GM19455 (cell line): ENCODE results near the gene PLXNA3.

ENCODE experiments used
- ATAC-seq: cut with Tn5 transposase; IDR thresholded peaks from one replicate; pipeline ENCODE4 v1.9.1; 2021; ENCODE audit not compliant: unreplicated experiment

Gene PLXNA3

DNA sequence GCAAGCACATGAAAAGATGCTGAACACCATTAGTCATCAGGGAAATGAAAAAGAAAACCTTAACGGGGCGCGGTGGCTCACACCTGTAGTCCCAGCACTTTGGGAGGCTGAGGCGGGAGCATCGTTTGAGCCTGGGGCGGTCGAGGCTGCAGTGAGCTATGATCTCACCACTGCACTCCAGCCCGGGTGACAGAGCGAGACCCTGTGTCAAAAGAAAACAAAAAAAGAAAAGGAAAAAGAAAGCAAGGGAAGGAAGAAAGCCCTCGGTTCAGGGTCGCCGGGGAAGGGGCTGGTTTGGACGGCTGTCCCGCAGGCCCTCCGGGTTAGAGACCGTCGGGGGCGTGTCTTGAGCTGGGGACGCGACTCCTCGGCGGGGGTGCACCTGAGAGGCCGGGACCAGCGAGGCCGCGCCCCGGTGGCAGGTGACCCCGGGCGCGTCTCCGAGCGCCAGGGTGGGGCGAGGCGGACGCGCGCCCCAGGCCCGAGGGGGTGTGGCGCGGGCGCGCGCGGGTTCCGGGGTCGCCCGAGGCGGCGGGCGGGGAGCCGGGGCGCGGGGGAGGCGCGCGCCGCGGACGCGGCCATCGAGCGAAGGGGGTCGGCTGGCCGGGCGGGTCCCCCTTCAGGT is 478 bp upstream of the PLXNA3 start:
- ATAC-seq: peak; percentile 33

DNA sequence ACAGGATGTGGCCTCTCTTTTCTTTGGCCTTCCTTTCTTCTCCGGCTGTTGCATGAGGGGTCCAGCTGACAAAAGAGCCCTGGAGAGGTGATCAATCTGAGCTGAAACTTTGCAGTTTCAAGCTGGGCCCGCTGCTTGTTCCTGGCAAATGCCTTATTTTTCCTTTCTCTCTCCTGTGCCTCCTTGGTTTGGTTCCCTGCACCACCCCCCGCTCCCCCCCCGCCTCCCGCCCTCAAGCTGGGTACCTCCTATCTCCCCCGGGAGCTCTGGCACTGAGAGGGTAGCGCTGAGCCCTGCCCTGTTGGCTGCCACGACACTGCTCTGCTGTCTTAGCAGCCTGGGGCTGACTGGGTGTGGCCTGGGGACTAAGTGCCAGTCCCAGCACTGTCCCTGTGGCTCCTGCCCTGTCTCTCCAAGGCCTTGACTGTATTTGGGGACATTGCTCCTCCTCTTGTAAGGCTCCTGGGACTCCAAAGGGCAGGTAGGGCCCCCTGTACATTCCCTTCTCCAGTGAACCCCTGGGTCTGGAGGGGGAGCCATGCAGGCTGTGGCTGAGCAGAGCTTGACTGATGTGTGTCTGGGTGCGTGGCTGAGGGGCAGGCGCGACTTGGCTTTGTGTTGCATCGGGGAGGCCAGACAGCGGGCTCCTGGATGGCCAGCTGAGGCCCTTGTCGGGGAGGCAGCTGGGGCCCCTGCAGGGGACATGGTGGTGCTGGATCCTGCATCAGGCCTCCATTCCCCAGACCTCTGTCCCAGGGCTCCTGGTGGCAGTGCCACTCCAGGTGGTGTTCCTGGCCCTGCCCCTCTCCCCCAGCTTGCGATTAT is 1.1 kb downstream of the PLXNA3 start:
- no peak for ATAC-seq

DNA sequence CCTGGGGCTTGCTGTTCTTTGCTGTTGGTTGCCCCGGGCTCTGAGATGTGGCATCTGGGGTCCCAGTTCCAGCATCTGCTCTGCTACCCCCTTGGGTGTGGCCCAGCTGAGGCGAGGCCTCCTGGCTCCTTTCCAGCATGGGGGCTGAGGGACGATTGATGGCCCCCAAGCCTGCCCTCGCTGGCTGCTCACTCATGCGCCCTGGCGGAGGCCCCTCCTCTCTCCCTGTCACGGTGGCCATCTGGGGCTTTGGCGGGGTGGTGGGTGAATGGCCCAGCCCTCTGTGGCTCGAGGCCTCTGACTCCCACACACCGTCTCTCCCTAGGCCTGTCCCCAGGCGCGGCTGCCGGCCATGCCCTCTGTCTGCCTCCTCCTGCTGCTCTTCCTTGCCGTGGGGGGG is 1.8 kb downstream of the PLXNA3 start:
- ATAC-seq: no peak

DNA sequence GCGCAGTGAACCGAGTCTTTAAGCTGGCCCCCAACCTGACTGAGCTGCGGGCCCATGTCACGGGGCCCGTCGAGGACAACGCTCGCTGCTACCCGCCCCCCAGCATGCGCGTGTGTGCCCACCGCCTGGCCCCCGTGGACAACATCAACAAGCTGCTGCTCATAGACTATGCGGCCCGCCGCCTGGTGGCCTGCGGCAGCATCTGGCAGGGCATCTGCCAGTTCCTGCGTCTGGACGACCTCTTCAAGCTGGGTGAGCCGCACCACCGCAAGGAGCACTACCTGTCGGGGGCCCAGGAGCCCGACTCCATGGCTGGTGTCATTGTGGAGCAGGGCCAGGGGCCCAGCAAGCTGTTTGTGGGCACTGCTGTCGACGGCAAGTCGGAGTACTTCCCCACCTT is 2.2 kb downstream of the PLXNA3 start:
- no peak for ATAC-seq

DNA sequence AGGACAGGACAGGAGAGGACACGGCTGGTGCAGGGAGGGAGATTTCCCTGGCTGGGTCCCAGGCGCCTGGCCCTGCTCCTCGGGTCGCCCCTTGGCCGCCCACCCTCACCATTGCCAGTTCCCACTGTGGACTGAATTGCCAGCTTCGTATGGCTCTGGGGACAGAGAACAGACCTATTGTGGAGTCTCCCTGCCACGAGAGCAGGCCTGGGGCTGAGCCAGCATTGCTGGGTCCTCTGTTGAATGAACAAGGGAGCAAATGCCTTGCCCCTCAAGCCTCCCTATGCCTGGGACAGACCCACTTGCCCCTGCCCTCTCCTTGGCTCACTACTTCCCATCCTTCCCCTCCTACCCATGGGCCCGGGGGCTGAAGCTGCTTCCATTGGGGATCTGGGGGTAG is 4.3 kb downstream of the PLXNA3 start:
- ATAC-seq: no peak

DNA sequence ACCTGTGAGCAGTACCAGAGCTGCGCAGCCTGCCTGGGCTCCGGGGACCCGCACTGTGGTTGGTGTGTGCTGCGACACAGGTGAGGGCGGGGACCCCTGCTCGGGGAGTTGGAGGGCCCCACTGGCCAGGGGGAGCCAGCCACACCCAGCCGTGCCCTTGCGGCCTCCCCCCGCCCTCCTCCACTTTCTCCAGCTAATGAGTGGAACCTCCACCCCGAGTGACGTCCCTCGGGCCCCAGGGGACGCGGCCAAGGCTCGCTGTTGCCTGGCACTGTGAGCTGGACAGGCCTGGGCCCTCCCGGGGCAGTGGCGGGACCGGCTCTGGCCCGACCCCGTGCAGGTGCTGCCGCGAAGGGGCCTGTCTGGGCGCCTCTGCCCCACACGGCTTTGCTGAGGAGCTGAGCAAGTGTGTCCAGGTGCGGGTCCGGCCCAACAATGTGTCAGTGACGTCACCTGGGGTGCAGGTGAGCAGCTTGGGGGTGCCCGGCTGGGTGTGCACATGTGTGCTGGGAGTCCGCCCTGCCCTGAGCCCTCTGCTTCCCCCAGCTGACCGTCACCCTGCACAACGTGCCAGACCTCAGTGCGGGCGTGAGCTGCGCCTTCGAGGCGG is 5.6 kb downstream of the PLXNA3 start:
- no peak for ATAC-seq

DNA sequence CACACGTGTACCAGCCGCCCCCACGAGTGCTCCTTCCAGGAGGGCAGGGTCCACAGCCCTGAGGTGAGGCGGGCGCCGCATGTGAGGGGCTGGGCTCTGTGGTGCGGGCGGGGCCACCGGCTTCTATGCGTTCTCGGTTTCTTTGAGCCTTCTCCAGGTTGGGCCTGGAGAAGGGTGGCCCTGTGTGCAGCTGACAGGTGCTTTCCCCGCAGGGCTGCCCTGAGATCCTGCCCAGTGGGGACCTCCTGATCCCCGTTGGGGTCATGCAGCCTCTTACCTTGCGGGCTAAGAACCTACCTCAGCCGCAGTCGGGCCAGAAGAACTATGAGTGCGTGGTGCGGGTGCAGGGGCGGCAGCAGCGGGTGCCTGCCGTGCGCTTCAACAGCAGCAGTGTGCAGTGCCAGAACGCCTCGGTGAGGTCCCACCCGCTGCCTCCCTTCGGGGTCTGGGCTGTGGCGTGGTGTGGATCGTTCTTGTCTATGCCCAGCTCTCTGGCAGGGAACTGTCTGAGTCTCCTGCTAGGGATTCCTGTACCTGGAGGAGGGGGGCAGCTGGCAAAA is 6.8 kb downstream of the PLXNA3 start:
- ATAC-seq: no peak

DNA sequence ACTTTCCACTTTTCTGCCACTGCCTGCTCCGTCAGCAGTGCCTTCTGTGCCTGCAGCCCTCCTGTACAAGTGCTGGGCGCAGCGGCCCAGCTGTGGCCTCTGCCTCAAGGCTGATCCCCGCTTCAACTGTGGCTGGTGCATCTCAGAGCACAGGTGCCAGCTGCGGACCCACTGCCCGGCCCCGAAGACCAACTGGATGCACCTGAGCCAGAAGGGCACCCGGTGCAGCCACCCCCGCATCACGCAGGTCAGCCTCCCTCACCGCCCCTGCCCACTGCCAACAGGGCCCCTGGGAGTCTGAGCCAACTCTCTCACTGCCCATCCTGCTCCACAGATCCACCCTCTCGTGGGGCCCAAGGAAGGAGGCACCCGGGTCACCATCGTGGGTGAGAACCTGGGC is 7.5 kb downstream of the PLXNA3 start:
- no peak for ATAC-seq

DNA sequence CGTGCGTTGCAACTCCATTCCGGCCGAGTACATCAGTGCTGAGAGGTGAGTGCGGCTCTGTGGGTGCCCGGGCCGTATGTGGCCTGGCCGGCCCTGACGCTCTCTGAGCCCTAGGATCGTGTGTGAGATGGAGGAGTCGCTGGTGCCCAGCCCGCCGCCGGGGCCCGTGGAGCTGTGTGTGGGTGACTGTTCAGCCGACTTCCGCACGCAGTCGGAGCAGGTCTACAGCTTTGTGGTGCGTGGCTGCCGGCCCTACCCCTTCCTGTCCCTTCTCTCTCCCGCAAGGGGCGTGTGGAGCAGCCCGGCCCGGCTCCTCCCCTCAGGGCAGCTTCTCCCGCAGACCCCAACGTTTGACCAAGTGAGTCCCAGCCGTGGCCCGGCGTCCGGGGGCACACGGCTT is 8.0 kb downstream of the PLXNA3 start:
- no peak for ATAC-seq

DNA sequence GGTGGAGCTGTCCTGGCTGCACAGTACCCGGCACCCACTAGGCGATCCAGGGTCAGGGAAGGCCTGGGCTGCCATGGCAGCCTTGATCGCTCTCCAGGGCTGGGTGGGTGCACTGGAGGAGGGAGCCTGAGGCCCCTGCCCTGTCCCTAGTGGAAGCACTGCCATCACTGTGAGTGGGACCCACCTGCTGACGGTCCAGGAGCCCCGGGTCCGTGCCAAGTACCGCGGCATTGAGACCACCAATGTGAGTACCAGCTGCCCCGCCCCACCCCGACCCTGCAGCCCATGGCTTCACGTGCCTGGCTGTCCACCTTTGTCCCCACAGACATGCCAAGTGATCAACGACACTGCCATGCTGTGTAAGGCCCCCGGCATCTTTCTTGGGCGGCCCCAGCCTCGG is 8.8 kb downstream of the PLXNA3 start:
- no peak for ATAC-seq

DNA sequence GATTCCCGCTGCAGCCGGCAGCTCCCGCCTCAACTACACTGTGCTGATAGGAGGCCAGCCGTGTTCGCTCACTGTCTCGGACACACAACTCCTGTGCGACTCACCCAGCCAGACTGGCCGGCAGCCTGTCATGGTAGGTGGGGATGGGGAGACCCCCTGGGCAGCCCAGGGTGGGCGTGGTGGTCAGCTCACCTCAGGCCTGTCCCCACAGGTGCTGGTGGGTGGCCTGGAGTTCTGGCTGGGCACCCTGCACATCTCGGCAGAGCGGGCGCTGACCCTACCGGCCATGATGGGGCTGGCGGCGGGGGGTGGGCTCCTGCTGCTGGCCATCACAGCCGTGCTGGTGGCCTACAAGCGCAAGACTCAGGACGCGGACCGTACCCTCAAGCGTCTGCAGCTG is 9.5 kb downstream of the PLXNA3 start:
- no peak for ATAC-seq

DNA sequence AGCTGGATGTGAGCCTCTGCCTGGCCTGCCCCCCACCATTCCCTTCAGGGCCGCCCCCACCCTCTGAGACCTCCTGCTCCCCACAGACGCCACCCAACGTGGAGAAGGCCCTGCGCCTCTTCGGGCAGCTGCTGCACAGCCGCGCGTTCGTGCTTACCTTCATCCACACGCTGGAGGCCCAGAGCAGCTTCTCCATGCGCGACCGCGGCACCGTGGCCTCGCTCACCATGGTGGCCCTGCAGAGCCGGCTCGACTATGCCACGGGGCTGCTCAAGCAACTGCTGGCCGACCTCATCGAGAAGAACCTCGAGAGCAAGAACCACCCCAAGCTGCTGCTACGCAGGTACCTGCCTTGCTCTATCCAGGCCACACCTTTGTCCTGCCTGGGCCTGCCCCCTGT is 10.1 kb downstream of the PLXNA3 start:
- ATAC-seq: no peak

DNA sequence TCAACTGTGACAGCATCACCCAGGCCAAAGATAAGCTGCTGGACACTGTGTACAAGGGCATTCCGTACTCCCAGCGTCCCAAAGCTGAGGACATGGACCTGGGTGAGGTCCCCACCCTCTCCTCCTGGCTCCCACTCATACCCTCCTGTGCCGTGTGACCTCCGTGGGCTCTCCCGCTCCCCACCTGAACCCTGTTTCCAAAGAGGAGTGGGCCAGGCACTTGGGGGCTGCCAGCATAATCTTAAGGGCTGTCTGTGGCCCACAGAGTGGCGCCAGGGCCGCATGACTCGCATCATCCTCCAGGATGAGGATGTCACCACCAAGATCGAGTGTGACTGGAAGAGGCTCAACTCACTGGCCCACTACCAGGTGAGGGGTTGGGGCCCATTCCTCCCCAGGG is 11.0 kb downstream of the PLXNA3 start:
- no peak for ATAC-seq

DNA sequence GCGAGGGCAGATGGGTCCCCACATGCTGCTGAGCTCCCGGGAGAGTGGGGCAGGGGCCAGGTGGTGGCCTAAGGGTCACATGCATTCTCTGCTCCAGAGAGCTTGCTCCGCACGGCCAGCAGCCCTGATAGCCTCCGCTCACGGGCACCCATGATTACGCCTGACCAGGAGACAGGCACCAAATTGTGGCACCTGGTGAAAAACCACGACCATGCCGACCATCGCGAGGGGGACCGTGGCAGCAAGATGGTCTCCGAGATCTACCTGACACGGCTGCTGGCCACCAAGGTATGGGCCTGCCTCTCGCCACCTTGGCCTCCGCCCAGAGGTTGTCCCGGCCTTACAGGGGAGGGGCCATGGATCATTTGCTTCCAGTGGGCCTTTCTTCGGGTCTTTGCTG is 11.8 kb downstream of the PLXNA3 start:
- no peak for ATAC-seq

DNA sequence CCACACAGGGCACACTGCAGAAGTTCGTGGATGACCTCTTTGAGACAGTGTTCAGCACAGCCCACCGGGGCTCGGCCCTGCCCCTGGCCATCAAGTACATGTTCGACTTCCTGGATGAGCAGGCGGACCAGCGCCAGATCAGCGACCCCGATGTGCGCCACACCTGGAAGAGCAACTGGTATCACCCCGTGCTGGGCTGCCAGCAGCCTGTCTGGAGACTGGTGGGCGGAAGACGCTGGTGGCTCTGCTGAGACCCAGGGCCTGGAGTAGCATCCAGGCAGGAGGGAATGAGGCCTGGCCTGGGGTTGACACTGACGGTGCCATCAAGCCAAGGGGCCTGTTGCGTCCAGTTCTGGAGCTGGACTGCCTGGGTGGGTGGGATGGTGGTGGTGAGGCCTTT is 12.4 kb downstream of the PLXNA3 start:
- ATAC-seq: no peak

DNA sequence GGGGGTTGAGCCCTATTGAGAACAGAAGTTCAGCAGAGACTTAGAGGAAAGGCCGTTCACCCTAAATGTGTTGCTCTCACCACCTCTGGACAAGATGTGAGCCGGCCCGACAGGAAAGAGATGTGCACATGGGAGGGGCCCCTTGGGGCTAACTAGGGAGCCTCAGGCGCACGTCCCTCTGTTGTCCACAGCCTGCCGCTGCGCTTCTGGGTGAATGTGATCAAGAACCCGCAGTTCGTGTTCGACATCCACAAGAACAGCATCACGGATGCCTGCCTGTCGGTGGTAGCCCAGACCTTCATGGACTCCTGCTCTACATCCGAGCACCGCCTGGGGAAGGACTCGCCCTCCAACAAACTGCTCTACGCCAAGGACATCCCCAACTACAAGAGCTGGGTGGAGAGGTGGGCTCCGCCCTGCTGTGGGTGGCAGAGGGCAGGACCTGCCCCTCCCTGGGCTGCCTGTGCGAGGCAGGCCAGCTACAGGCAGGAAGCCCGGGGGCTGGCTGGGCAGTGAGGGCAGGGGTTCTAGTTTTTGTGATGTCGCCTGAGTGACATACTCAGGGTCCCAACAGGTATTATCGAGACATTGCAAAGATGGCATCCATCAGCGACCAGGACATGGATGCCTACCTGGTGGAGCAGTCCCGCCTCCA is 13.0 kb downstream of the PLXNA3 start:
- no peak for ATAC-seq

DNA sequence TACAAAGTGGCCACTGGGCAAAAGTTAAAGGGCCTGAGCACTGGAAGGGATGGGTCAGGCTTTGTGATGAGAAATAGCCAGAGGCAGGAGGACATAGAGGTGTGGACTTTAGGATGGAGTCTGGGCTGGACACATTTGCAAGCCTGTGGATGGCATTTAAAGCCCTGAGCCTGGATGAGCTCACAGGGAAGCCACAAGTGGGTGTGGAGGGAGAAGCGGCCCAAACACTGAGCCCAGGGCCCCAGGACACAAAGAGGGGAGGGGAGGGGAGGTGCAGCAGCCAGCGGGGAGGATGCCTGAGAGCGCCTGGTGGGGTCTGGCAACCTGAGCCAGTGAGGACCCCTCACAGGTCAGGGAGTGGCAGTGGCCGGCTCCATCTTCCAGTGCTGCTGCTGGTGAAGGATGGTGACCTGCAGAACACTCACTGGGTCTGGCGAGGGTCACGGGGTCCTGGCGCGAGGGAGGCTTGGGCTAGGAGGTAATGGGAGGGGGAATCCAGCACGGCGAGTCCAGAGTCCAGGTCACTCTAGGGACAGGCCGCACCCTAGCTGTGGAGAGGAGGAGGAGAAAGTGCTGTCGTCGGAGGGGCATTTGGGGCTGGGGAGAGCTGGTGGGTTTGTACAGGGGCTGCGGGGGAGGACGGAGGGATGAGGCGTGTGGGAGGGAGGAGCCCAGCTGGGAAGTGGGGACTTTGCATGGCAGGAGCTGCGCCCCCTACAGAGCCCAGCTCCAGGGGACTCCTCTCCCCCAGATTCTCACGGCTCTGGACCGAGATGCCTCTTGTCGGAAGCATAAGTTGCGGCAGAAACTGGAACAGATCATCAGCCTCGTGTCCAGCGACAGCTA is 14.0 kb downstream of the PLXNA3 start:
- ATAC-seq: no peak

DNA sequence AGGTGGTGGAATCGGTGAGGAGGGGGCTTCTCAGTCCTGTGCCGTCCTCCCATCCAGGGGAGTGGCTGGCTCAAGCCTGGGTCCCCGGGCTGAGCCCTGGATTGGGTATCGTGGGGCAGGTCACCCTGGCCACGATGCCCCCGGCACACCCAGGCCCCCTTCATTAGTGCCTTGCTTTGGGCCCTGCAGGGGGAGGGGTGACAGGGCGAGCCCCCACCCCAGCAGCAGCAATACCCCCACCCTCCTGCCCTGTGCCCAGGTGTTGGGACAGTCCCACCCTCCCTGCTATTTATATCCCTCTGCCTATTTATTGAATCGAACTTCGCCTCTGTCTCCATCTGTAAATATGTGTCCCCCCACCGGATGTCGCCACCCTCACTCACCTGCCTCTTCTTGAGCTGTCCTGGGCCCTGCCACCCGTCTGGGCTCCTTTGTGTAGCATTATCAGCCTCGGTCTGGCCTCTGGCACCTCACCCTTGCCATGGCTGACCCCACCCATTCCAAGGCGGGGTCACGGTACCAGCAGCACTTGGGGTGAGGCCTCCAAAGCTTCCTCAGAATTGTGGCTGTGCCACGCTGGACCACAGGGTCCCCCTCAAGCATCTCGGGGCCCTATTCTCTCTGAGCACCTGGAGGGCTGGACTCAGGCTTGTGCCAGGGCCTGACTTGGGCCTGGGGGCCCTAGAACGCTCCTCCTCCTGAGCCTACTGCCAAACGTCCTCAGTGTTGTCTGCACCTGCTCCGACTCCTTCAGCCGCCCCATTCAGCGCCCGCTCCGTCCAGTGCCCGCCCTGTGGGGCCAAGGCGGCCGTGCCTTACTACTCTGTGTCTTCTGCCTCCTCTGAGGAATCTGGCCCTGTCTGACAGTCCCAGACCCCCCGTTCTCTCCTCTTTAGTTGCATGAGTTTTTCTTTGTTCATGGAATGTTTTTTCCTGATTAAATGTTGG is 14.9 kb downstream of the PLXNA3 start:
- ATAC-seq: no peak

DNA sequence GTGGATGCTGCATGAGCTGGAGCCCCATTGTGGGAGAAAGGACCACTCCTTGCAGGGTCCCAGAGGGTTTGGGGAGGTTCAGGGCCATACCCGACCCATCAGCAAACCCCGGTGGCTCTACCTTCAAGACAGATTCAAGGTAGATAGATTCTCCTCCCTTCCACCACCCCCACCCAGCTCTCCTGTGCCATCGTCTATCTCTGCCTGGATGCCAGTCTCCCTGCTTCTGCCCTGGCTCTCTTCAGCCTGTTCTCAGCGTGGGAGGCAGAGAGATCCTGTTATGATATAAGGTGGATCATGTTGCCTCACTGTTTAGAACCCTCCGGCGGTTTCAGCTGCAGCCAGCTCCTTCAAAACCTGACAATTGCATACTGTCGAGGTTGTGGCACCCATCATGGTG is 15.6 kb downstream of the PLXNA3 start:
- ATAC-seq: no peak

DNA sequence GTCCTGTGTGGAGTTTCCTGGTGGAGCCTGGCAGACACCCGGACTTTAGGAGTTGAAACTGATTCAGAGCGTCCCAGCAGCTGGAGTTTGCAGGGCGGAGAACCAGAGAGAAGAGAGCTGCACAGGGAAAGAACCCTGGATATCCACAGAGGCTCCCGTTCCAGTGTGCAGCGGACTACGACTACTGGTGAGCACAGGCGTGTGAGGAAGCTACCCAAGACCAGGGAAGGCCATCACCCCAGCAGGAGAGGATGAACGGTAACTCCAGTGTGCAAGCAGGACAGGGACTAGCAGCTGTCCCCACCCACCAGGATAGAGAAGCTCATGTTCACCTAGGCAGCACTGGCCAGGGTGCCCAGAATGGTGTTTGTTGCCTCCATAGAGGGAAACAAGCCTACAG is 18.7 kb downstream of the PLXNA3 start:
- ATAC-seq: no peak
